Measurements from ENCODE around the gene HERC6.

DNA sequence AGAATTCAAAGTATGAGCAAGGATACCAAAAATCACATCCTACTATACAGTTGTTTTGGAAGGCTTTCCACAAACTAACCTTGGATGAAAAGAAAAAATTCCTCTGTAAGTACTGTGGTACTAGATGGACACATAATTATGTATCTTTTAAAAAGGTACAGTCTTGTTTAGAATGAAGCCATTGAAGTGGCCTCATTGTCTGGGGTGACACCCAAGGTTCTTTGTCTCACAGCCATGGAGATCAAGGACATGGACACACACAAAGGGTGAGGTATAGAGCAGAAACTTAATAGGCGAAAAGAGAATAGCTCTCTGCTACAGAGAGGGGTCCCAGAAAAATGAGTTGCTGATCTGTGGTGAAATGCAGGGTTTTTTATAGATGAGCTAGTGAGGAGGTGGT, 61.5 kb downstream of the HERC6 start:
- TF ChIP-seq, protein P1, sequence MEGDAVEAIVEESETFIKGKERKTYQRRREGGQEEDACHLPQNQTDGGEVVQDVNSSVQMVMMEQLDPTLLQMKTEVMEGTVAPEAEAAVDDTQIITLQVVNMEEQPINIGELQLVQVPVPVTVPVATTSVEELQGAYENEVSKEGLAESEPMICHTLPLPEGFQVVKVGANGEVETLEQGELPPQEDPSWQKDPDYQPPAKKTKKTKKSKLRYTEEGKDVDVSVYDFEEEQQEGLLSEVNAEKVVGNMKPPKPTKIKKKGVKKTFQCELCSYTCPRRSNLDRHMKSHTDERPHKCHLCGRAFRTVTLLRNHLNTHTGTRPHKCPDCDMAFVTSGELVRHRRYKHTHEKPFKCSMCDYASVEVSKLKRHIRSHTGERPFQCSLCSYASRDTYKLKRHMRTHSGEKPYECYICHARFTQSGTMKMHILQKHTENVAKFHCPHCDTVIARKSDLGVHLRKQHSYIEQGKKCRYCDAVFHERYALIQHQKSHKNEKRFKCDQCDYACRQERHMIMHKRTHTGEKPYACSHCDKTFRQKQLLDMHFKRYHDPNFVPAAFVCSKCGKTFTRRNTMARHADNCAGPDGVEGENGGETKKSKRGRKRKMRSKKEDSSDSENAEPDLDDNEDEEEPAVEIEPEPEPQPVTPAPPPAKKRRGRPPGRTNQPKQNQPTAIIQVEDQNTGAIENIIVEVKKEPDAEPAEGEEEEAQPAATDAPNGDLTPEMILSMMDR (IDR thresholded peaks at IDR 0.05; ENCODE audit: low read length) = no peak
- no peak for TF ChIP-seq EZH2 (optimal IDR thresholded peaks at IDR 0.05; ENCODE audit: low read depth, low read length)
- TF ChIP-seq EZH2phosphoT487 (IDR thresholded peaks at IDR 0.05; ENCODE audit: low read length) = no peak

All from MM.1S (cell line).